Measurements from ENCODE around the gene AAMP. TPM values are rescaled to one million over a fixed set of nuclear protein-coding genes. Genes with fewer than 3 reads are reported as not detected.

The AAMP gene
- total RNA-seq, 2 donors from 2014 or later = 89.2 to 97.2 TPM

DNA sequence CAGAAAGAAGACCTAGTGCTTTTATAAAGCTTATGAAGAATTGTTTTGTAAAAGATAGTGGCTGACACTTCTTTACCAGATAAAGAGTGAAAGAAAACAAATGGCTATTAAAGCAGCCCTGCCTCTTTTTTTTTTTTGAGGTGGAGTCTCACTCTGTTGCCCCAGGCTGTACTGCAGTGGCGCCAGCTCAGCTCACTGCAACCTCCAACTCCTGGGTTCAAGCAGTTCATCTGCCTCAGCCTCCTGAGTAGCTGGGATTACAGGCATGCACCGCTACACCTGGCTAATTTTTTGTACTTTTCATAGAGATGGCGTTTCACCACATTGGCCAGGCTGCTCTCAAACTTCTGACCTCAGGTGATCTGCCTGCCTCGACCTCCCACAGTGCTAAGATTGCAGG, 40.1 kb downstream of the AAMP start:
- H3K36me3 Mint-ChIP-seq (ENCODE audit: low read depth) = peaks cover 76% of the 10 kb centered on the region

GRCh38 chr2:218229239-218229638, 40.7 kb downstream of the AAMP start:
- TF ChIP-seq, protein P1, sequence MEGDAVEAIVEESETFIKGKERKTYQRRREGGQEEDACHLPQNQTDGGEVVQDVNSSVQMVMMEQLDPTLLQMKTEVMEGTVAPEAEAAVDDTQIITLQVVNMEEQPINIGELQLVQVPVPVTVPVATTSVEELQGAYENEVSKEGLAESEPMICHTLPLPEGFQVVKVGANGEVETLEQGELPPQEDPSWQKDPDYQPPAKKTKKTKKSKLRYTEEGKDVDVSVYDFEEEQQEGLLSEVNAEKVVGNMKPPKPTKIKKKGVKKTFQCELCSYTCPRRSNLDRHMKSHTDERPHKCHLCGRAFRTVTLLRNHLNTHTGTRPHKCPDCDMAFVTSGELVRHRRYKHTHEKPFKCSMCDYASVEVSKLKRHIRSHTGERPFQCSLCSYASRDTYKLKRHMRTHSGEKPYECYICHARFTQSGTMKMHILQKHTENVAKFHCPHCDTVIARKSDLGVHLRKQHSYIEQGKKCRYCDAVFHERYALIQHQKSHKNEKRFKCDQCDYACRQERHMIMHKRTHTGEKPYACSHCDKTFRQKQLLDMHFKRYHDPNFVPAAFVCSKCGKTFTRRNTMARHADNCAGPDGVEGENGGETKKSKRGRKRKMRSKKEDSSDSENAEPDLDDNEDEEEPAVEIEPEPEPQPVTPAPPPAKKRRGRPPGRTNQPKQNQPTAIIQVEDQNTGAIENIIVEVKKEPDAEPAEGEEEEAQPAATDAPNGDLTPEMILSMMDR (conservative IDR thresholded peaks at IDR 0.05) = no peak
- H3K9ac ChIP-seq (ENCODE audit: extremely low read depth, low read length, poor library complexity, severe bottlenecking) = no peak overlapping the region
- Mint-ChIP-seq H3K27ac (no peak overlapping the region), H3K4me1 (peaks cover 5% of the 10 kb centered on the region), H3K9me3 (no peaks in the 10 kb centered on the region), H3K4me3 (no peak overlapping the region), H3K27me3 (ENCODE audit: insufficient read depth) (no peaks in the 10 kb centered on the region), H3K36me3 (ENCODE audit: low read depth) (peaks cover 75% of the 10 kb centered on the region)
- peaks cover 4% of the 10 kb centered on the region for H3K4me1 ChIP-seq (ENCODE audit: control insufficient read depth, insufficient read depth, low read length)
- H3K4me3 ChIP-seq (ENCODE audit: low read length) = no peak overlapping the region
- peaks cover 94% of the 10 kb centered on the region for H3K36me3 ChIP-seq (ENCODE audit: control insufficient read depth, insufficient read depth, low read length)
- H3K27me3 ChIP-seq (ENCODE audit: control insufficient read depth, insufficient read depth, low read length, poor library complexity, severe bottlenecking) = no peaks in the 10 kb centered on the region
- H3K9me3 ChIP-seq (ENCODE audit: control insufficient read depth, low read length) = peaks cover 9% of the 10 kb centered on the region
- WGBS, 2 experiments (ENCODE audit: insufficient coverage in 1 of 2, insufficient read length in 1 of 2) = 99 to 100% methylated on average over 2 to 3 of the region's 3 CpGs
- H3K27ac ChIP-seq (ENCODE audit: low read depth, low read length) = no peak overlapping the region
- no peak for DNase-seq

More for the DNA sequence above, 40.1 kb downstream of the AAMP start:
- 86 to 95% methylated on average over 3 to 4 of the region's 4 CpGs for WGBS, 2 experiments (ENCODE audit: insufficient coverage in 1 of 2, insufficient read length in 1 of 2)
- H3K4me1 ChIP-seq (ENCODE audit: control insufficient read depth, insufficient read depth, low read length) = peaks cover 4% of the 10 kb centered on the region
- peaks cover 94% of the 10 kb centered on the region for H3K36me3 ChIP-seq (ENCODE audit: control insufficient read depth, insufficient read depth, low read length)
- H3K27me3 Mint-ChIP-seq (ENCODE audit: insufficient read depth) = no peaks in the 10 kb centered on the region
- no peak overlapping the region for H3K4me3 Mint-ChIP-seq
- H3K27ac Mint-ChIP-seq = no peak overlapping the region
- no peaks in the 10 kb centered on the region for H3K9me3 Mint-ChIP-seq
- H3K27ac ChIP-seq (ENCODE audit: low read depth, low read length) = no peak overlapping the region
- H3K27me3 ChIP-seq (ENCODE audit: control insufficient read depth, insufficient read depth, low read length, poor library complexity, severe bottlenecking) = no peaks in the 10 kb centered on the region
- DNase-seq = no peak
- TF ChIP-seq, protein P1 (conservative IDR thresholded peaks at IDR 0.05) = no peak
- no peak overlapping the region for H3K4me3 ChIP-seq (ENCODE audit: low read length)
- no peak overlapping the region for H3K9ac ChIP-seq (ENCODE audit: extremely low read depth, low read length, poor library complexity, severe bottlenecking)
- peaks cover 9% of the 10 kb centered on the region for H3K9me3 ChIP-seq (ENCODE audit: control insufficient read depth, low read length)
- peaks cover 3% of the 10 kb centered on the region for H3K4me1 Mint-ChIP-seq

GRCh38 chr2:218228366-218229090, 41.4 kb downstream of the AAMP start:
- Mint-ChIP-seq H3K27ac (no peak overlapping the region), H3K4me1 (peaks cover 6% of the 10 kb centered on the region), H3K9me3 (no peaks in the 10 kb centered on the region), H3K27me3 (ENCODE audit: insufficient read depth) (no peaks in the 10 kb centered on the region), H3K36me3 (ENCODE audit: low read depth) (peaks cover 76% of the 10 kb centered on the region), H3K4me3 (no peak overlapping the region)
- H3K4me1 ChIP-seq (ENCODE audit: control insufficient read depth, insufficient read depth, low read length) = peaks cover 4% of the 10 kb centered on the region
- no peaks in the 10 kb centered on the region for H3K27me3 ChIP-seq (ENCODE audit: control insufficient read depth, insufficient read depth, low read length, poor library complexity, severe bottlenecking)
- H3K36me3 ChIP-seq (ENCODE audit: control insufficient read depth, insufficient read depth, low read length) = peaks cover 94% of the 10 kb centered on the region
- no peak overlapping the region for H3K9ac ChIP-seq (ENCODE audit: extremely low read depth, low read length, poor library complexity, severe bottlenecking)
- DNase-seq = no peak
- TF ChIP-seq, protein P1 (conservative IDR thresholded peaks at IDR 0.05) = no peak
- H3K4me3 ChIP-seq (ENCODE audit: low read length) = no peak overlapping the region
- WGBS, 2 experiments (ENCODE audit: insufficient coverage in 1 of 2, insufficient read length in 1 of 2) = 95% methylated on average over 6 of the region's 6 CpGs; no CpG with 5 or more reads in 1 of the 2 experiments
- H3K9me3 ChIP-seq (ENCODE audit: control insufficient read depth, low read length) = peaks cover 9% of the 10 kb centered on the region
- no peak overlapping the region for H3K27ac ChIP-seq (ENCODE audit: low read depth, low read length)

Measured in endodermal cell (in vitro differentiated cells).